PFSK-1 (cell line): ENCODE data around the gene MTG2.

Source experiments
- FOXP2 ChIP-seq: optimal IDR thresholded peaks from 2 replicates; pipeline ENCODE3; 2011; ENCODE audit warnings: borderline replicate concordance, control low read depth, inconsistent platforms; ENCODE audit not compliant: insufficient read depth; ENCODE audit errors: extremely low read length, extremely low read depth
- POLR2AphosphoS5 ChIP-seq: IDR thresholded peaks from 2 replicates; pipeline ENCODE4 v1.6.1; 2012; ENCODE audit warnings: low read depth, mild to moderate bottlenecking, control low read depth, low read length, moderate library complexity
- SIN3A ChIP-seq: IDR thresholded peaks from 2 replicates; pipeline ENCODE4 v1.6.1; 2012; ENCODE audit warnings: mild to moderate bottlenecking, low read length, moderate library complexity, borderline replicate concordance; ENCODE audit not compliant: insufficient read depth
- TAF1 ChIP-seq: IDR thresholded peaks from 2 replicates; pipeline ENCODE4 v1.6.1; 2012; ENCODE audit warnings: low read length, control low read depth, borderline replicate concordance; ENCODE audit not compliant: insufficient read depth
- TF ChIP-seq, protein P1 (sequence below), 2 experiments: IDR thresholded peaks; 2 replicates each; pipeline versions ENCODE4 v1.6.1 to v1.8.0; 2011 to 2012; ENCODE audit warnings: low read depth in 2 of 2, low read length in 2 of 2, control low read depth in 1 of 2, inconsistent platforms in 1 of 2, mild to moderate bottlenecking in 1 of 2, moderate library complexity in 1 of 2; ENCODE audit not compliant: insufficient read depth in 1 of 2

The MTG2 gene

DNA sequence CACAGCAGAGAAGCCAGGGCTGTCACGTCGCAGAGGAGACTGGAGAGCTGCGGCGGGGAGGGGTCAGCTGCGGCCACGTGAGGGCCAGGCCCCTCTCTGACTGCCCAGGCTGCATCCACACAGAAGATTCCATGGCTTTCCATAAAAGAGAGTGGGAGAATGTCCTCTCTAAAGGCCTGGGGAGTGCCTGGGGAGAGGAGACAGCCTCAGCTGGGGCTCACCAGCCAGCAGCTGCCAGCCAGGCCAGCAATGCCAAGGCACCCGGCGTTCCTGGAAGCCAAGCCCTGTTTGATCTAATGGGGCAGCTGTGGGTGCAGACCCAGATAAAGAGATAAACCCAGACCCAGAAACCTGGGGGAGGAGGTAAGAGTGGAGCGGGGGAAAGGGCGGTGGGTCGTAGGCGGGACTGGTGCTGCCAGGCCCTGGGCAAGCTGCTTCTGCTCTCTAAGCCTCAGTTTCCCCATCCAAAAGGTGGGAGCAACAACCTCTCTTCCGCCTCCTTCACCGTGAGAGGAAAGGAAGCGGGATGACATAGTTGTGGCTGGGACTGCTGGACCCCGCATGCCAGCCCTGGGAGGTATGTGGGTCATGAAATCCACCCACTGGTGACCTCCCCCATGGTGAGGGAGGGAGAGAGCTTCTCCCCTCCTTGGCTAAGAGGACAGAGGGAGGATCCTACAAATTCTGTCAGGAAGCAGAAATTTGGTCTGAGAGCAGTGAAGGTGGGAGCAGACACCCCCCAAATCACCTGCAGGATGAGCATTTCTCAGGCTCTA lies 52.4 kb downstream of the MTG2 start:
- no peak for TF ChIP-seq POLR2AphosphoS5
- no peak for TF ChIP-seq SIN3A
- TF ChIP-seq, protein P1, sequence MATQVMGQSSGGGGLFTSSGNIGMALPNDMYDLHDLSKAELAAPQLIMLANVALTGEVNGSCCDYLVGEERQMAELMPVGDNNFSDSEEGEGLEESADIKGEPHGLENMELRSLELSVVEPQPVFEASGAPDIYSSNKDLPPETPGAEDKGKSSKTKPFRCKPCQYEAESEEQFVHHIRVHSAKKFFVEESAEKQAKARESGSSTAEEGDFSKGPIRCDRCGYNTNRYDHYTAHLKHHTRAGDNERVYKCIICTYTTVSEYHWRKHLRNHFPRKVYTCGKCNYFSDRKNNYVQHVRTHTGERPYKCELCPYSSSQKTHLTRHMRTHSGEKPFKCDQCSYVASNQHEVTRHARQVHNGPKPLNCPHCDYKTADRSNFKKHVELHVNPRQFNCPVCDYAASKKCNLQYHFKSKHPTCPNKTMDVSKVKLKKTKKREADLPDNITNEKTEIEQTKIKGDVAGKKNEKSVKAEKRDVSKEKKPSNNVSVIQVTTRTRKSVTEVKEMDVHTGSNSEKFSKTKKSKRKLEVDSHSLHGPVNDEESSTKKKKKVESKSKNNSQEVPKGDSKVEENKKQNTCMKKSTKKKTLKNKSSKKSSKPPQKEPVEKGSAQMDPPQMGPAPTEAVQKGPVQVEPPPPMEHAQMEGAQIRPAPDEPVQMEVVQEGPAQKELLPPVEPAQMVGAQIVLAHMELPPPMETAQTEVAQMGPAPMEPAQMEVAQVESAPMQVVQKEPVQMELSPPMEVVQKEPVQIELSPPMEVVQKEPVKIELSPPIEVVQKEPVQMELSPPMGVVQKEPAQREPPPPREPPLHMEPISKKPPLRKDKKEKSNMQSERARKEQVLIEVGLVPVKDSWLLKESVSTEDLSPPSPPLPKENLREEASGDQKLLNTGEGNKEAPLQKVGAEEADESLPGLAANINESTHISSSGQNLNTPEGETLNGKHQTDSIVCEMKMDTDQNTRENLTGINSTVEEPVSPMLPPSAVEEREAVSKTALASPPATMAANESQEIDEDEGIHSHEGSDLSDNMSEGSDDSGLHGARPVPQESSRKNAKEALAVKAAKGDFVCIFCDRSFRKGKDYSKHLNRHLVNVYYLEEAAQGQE (IDR thresholded peaks at IDR 0.05; ENCODE audit: insufficient read depth in 1 of 2, low read depth in 2 of 2, low read length in 2 of 2) = no peak
- no peak for TF ChIP-seq FOXP2
- TF ChIP-seq TAF1 = no peak

DNA sequence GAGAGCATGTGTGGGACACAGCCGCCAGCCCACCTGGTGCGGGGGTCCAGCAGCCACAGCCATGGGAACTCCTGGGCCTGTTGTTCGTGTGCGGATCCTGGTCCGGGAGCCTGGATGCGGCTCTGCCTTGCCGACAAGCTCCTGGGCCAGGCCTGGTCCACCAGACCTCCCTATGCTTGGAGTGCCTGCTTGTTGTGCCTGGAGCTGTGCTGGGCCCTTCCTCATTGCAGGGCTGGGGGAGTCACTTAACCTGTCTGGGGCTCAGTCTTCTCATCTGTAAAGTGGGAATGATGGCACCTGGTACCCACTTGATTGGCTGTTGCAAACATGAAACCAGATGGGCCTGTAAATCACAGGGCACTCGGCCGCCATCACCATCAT lies 52.9 kb downstream of the MTG2 start:
- no peak for TF ChIP-seq TAF1
- no peak for TF ChIP-seq FOXP2
- TF ChIP-seq POLR2AphosphoS5 = no peak
- no peak for TF ChIP-seq SIN3A
- TF ChIP-seq, protein P1 (IDR thresholded peaks at IDR 0.05; ENCODE audit: insufficient read depth in 1 of 2, low read depth in 2 of 2, low read length in 2 of 2) = no peak

DNA sequence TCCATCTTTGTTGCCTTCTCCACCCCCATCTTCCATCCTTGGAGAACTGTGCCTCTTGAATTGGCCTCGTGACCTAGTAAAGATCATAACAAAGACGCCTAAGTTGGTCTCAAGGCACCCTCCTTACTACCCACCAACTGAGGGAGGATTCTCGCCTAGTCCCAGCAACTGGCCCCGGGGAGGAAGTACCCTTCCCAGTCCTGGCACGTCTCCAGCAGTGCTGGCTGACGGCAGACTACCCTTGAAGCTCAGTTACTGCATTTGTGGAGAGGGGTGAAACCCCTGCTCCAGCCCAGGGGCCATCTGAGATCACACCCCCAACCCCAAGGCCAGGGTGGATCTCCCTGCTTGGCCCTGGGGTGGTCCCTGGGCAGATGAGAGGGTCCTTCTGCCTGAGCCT lies 53.4 kb downstream of the MTG2 start:
- TF ChIP-seq, protein P1 (IDR thresholded peaks at IDR 0.05; ENCODE audit: insufficient read depth in 1 of 2, low read depth in 2 of 2, low read length in 2 of 2) = no peak
- no peak for TF ChIP-seq TAF1
- TF ChIP-seq POLR2AphosphoS5 = no peak
- no peak for TF ChIP-seq SIN3A
- no peak for TF ChIP-seq FOXP2

DNA sequence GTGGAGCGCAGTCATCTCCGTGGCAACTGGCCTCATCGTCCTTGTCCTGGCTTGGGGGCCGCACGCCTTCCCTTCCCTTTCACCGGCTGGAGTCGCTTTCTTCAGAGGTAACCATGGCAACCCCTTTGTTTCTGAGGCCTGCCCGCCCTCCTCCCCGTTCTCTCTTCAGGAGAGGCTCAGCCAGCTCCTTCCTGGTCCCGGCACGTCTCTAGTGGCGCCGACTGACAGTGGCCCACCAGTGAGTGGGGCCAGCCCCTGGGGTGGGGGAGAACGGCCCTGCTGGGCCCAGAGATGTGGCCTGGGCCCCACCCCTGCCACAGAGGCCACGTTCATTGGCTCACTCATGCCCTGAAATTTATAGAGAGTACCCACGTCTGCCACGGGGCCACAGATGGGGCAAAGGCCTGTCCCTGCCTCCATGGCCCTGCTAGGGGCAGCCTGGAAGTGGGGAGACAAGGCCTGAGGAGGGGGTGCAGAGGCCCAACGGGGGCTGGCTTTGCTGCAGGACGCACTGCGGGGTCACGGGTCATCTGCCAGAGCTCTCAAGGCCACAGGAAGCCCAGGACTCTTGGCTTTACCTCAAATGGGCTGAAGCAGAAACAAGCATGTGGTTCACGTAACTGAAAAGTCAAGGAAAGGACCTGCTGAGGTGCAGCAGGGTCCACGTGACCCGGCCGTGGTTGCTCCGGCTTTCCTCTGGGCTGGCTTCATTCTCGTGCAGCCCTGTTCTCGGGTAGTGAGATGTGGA lies 54.1 kb downstream of the MTG2 start:
- TF ChIP-seq FOXP2 (no peak), SIN3A (no peak), TAF1 (no peak), POLR2AphosphoS5 (no peak)
- TF ChIP-seq, protein P1 (IDR thresholded peaks at IDR 0.05; ENCODE audit: insufficient read depth in 1 of 2, low read depth in 2 of 2, low read length in 2 of 2) = no peak

DNA sequence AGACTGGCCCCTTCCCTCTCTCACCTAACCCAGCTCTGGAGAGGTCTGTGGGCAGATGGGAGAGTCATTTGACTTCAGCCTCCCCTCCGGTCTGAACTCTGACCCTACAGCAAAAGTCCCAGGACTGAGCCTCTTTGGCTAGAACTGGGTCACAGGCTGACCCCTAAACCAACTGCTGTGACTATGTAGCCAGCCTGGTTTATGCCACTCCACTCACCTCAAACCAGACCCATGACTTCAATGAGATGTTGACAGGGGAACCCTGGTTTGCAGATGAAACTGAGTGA lies 54.6 kb downstream of the MTG2 start:
- TF ChIP-seq SIN3A = no peak
- TF ChIP-seq TAF1 = no peak
- no peak for TF ChIP-seq POLR2AphosphoS5
- no peak for TF ChIP-seq FOXP2
- TF ChIP-seq, protein P1 (IDR thresholded peaks at IDR 0.05; ENCODE audit: insufficient read depth in 1 of 2, low read depth in 2 of 2, low read length in 2 of 2) = no peak
